CD4-positive, alpha-beta T cell treated with Interleukin-17A for 1 hour (primary cell): ENCODE results near the gene MOK.

Experiments used
- DNase-seq: peaks from one replicate; pipeline ENCODE4 v3.0.0-alpha.2; 2020

Gene MOK

GRCh38 chr14:102222751-102223150 lies 82.2 kb downstream of the MOK start:
- DNase-seq: no peak

- no peak for DNase-seq
These were observed 82.9 kb downstream of the MOK start for GRCh38 chr14:102222009-102222575.

- DNase-seq: no peak
These were observed 83.9 kb downstream of the MOK start for GRCh38 chr14:102221026-102221425.

GRCh38 chr14:102220031-102220430 lies 84.9 kb downstream of the MOK start:
- no peak for DNase-seq

- no peak for DNase-seq
These were observed 85.6 kb downstream of the MOK start for GRCh38 chr14:102219316-102219715.

- no peak for DNase-seq
These were observed 86.3 kb downstream of the MOK start for GRCh38 chr14:102218688-102219087.

GRCh38 chr14:102217987-102218421 lies 87.0 kb downstream of the MOK start:
- DNase-seq: no peak

GRCh38 chr14:102217399-102217798 lies 87.6 kb downstream of the MOK start:
- DNase-seq: no peak

GRCh38 chr14:102215576-102216250 lies 89.3 kb downstream of the MOK start:
- DNase-seq: no peak

GRCh38 chr14:102215071-102215470 lies 89.9 kb downstream of the MOK start:
- DNase-seq: no peak

- no peak for DNase-seq
These were observed 90.8 kb downstream of the MOK start for GRCh38 chr14:102213984-102214658.

GRCh38 chr14:102213470-102213869 lies 91.5 kb downstream of the MOK start:
- no peak for DNase-seq

GRCh38 chr14:102212845-102213244 lies 92.1 kb downstream of the MOK start:
- DNase-seq: no peak

- DNase-seq: no peak
These were observed 92.6 kb downstream of the MOK start for GRCh38 chr14:102212356-102212755.

- DNase-seq: no peak
These were observed 93.7 kb downstream of the MOK start for GRCh38 chr14:102211240-102211639.

- no peak for DNase-seq
These were observed 94.4 kb downstream of the MOK start for GRCh38 chr14:102210421-102211042.

GRCh38 chr14:102209224-102209966 lies 95.6 kb downstream of the MOK start:
- DNase-seq: no peak

GRCh38 chr14:102208741-102209140 lies 96.2 kb downstream of the MOK start:
- DNase-seq: no peak

- DNase-seq: no peak
These were observed 97.1 kb downstream of the MOK start for GRCh38 chr14:102207831-102208365.

GRCh38 chr14:102206918-102207317 lies 98.0 kb downstream of the MOK start:
- no peak for DNase-seq

- no peak for DNase-seq
These were observed 99.4 kb downstream of the MOK start for GRCh38 chr14:102205560-102205959.

GRCh38 chr14:102203382-102203781 lies 101.6 kb downstream of the MOK start:
- DNase-seq: no peak

- DNase-seq: no peak
These were observed 102.0 kb downstream of the MOK start for GRCh38 chr14:102202944-102203343.
